ENCODE results near the gene FAM32A.

DNA sequence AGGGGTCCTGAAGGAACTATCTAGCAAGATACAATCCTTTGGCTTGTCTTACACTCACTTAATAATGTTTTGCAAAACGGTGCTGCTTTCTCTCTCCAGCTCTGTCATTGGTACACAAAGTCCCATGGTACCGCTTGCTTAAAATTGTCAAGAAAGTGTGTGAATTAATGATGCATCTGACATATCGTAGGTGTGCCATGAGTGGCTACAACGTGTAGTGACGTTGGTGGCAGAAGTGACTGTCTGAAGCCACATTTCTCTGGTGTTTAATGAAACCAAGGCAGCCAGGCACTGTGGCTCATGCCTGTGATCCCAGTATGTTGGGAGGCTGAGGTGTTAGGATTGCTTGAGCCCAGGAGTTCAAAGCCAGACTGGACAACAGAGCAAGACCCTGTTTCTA, 39.1 kb upstream of the FAM32A start:
- no peak for TF ChIP-seq POLR2AphosphoS5 (IDR thresholded peaks at IDR 0.05; ENCODE audit: low read depth, low read length)
- TF ChIP-seq, protein P1, sequence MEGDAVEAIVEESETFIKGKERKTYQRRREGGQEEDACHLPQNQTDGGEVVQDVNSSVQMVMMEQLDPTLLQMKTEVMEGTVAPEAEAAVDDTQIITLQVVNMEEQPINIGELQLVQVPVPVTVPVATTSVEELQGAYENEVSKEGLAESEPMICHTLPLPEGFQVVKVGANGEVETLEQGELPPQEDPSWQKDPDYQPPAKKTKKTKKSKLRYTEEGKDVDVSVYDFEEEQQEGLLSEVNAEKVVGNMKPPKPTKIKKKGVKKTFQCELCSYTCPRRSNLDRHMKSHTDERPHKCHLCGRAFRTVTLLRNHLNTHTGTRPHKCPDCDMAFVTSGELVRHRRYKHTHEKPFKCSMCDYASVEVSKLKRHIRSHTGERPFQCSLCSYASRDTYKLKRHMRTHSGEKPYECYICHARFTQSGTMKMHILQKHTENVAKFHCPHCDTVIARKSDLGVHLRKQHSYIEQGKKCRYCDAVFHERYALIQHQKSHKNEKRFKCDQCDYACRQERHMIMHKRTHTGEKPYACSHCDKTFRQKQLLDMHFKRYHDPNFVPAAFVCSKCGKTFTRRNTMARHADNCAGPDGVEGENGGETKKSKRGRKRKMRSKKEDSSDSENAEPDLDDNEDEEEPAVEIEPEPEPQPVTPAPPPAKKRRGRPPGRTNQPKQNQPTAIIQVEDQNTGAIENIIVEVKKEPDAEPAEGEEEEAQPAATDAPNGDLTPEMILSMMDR (IDR thresholded peaks at IDR 0.05): no peak
- TF ChIP-seq, protein P2, sequence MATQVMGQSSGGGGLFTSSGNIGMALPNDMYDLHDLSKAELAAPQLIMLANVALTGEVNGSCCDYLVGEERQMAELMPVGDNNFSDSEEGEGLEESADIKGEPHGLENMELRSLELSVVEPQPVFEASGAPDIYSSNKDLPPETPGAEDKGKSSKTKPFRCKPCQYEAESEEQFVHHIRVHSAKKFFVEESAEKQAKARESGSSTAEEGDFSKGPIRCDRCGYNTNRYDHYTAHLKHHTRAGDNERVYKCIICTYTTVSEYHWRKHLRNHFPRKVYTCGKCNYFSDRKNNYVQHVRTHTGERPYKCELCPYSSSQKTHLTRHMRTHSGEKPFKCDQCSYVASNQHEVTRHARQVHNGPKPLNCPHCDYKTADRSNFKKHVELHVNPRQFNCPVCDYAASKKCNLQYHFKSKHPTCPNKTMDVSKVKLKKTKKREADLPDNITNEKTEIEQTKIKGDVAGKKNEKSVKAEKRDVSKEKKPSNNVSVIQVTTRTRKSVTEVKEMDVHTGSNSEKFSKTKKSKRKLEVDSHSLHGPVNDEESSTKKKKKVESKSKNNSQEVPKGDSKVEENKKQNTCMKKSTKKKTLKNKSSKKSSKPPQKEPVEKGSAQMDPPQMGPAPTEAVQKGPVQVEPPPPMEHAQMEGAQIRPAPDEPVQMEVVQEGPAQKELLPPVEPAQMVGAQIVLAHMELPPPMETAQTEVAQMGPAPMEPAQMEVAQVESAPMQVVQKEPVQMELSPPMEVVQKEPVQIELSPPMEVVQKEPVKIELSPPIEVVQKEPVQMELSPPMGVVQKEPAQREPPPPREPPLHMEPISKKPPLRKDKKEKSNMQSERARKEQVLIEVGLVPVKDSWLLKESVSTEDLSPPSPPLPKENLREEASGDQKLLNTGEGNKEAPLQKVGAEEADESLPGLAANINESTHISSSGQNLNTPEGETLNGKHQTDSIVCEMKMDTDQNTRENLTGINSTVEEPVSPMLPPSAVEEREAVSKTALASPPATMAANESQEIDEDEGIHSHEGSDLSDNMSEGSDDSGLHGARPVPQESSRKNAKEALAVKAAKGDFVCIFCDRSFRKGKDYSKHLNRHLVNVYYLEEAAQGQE (IDR thresholded peaks at IDR 0.05; ENCODE audit: insufficient read depth in 1 of 2, low read depth in 2 of 2, low read length in 1 of 2): no peak
